Astrocyte of the cerebellum (primary cell): Measurements from ENCODE around the gene AMIGO3.

Experiments
- DNase-seq: peaks from one replicate; pipeline ENCODE4 v3.0.0-alpha.2; 2011; ENCODE audit warnings: low read depth
- H3K4me3 ChIP-seq: 2 replicates; pipeline ENCODE4 v1.5.1; 2011; ENCODE audit warnings: mild to moderate bottlenecking, low read depth, low read length, moderate library complexity
- in situ Hi-C: cut with HindIII; loops from 2 replicates; pipeline ENCODE4 v1.10.0; 2017; ENCODE audit warnings: low sequenced_read_pairs
- TF ChIP-seq, protein P1 (sequence below): IDR thresholded peaks from 2 replicates; pipeline ENCODE4 v1.5.1; 2012; ENCODE audit warnings: low read length, low read depth, moderate library complexity, mild to moderate bottlenecking; ENCODE audit errors: missing control alignments

The AMIGO3 gene

DNA sequence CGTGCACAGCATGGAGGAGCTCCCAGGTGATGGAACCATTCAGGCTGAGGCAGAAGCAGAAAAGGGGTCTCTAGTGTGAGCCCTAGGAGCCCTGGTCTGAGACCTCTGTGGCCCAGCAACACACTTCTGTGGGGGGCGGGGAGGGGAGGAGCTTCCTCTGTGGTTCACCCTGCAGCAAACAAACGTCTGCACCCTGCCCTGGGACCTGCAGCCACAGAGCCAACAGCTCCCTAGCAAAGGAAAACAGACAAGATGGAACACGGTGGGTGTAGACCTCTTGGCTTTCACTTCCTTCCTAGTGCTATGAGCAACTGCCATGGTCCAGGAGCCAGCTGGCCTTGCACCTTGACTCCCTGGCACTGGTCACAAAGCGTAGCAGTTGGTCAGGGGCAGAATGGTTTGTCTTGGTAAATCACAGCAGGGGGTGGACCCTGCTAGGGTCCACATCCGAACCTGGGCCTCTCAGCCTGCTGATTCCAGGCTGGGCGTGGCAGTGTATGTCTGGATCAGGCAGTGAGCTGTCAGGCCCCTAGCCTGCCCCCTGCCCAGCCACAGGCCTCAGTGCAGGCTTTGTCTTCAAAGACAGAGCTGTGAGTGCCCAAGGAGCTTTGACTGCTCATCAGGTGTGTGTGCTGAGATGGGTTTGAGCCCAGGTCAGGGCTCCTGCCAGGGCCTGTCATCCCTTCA lies 6.7 kb downstream of the AMIGO3 start:
- in situ Hi-C loops: no loop called here
- DNase-seq: no peak
- H3K4me3 ChIP-seq: no peak overlapping the region
- TF ChIP-seq, protein P1, sequence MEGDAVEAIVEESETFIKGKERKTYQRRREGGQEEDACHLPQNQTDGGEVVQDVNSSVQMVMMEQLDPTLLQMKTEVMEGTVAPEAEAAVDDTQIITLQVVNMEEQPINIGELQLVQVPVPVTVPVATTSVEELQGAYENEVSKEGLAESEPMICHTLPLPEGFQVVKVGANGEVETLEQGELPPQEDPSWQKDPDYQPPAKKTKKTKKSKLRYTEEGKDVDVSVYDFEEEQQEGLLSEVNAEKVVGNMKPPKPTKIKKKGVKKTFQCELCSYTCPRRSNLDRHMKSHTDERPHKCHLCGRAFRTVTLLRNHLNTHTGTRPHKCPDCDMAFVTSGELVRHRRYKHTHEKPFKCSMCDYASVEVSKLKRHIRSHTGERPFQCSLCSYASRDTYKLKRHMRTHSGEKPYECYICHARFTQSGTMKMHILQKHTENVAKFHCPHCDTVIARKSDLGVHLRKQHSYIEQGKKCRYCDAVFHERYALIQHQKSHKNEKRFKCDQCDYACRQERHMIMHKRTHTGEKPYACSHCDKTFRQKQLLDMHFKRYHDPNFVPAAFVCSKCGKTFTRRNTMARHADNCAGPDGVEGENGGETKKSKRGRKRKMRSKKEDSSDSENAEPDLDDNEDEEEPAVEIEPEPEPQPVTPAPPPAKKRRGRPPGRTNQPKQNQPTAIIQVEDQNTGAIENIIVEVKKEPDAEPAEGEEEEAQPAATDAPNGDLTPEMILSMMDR: no peak

DNA sequence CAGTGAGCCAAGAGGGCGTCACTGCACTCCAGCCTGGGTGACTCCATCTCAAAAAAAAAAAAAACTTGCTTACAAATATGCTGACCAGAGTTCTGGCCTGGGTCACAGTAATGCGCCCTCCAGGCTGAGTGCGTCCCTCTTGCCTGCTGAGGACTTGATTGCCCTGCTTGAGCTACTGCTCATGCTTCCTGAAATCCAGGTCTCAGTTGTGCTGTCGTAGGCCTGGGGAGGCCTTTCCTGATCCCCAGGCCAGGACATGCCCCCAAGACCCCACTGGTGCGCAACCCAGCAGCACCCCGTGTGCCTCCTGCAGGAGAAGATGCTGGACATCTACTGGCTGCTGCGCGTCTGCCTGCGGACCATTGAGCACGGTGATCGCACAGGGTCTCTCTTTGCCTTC lies 7.3 kb downstream of the AMIGO3 start:
- TF ChIP-seq, protein P1: no peak
- DNase-seq: no peak
- in situ Hi-C loops: no loop called here
- H3K4me3 ChIP-seq: no peak overlapping the region

DNA sequence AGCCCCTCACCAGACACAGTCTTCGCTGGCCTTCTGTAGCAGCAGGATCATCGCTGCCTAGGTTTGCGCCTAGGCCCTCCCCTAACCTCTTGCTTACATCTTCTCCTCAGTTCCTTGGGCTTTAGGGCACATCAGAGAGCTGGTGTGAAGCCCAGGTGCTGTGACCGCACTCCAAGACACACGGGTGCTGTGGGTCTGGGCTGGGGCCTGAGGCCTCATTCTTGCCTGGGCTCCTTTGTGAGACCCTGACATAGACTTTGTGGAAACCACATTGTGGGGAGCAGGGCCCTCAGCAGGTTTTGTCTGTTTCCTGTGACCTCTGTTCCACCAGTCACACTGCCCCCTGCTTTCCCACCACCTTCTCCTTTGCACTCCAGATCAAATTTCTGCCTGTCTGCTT lies 8.0 kb downstream of the AMIGO3 start:
- TF ChIP-seq, protein P1: no peak
- in situ Hi-C loops: no loop called here
- no peak overlapping the region for H3K4me3 ChIP-seq
- no peak for DNase-seq

DNA sequence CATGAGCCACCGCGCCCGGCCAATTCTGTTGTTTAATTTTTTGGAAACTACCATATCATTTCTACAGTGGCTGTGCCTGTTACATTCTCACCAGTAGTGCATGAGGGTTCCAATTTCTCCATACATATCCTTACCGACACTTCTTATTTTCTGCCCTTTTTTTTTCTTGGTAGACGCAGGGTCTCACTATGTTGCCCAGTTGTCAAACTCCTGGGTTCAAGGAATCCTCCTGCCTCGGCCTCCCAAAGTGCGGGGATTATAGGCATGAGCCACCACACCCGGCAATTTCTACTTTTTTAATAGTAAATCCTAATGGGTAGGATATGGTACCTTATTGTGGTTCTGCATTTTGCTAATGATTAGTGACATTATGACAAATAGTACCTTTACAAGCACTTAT lies 9.6 kb downstream of the AMIGO3 start:
- DNase-seq: no peak
- in situ Hi-C loops: no loop called here
- no peak overlapping the region for H3K4me3 ChIP-seq
- TF ChIP-seq, protein P1: no peak

DNA sequence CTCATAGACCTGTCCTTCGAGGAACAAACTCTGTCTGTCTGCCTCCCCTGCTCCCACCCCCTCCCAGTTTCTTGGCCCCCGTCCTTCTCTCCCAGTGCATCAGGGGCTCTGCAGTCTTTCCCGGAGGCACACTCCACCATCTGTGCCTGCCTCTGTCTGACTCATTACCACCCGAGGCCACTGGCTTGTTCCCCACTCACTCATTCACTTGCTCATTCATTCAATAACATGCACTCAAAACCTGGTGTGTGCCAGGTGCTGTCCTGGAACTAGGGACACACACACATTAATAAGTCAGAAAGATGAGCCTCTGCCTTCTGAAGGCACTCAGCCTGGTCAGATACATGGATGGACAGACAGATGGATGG lies 12.4 kb downstream of the AMIGO3 start:
- in situ Hi-C loops: no loop called here
- TF ChIP-seq, protein P1: no peak
- no peak overlapping the region for H3K4me3 ChIP-seq
- DNase-seq: no peak

DNA sequence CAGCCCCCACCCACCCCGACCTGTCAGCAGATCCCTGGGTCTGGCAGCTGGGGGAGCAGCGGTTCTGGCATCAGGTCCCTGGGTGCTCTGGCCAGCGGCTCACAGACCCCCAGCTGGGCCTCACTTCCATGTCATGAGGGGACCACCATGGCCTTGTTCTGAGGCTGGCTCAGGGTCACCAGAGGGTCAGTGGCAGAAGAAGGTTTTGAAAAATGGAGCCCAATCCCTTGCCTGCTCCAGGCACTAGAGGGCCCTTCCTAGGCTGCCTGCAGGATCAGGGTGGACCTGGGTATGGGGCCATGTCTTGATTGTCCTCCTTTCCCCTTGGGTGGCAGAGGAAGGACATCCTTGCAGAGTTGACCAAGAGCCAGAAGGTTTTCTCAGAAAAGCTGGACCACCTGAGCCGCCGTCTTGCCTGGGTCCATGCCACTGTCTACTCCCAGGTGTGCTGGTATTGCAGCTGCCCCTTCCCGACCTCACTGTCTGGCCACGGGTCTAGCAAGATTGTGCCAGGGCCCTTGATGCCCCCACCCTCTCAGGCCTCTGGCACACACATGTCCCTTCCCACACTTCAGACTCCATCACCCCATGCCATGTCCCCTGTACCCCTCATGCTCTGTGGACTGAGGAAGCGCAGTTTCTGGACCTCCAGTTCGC lies 12.9 kb downstream of the AMIGO3 start:
- no peak for DNase-seq
- TF ChIP-seq, protein P1: no peak
- H3K4me3 ChIP-seq: no peak overlapping the region
- in situ Hi-C loops: no loop called here
